Stimulated activated CD8-positive, alpha-beta memory T cell treated with anti-CD3 and anti-CD28 coated beads, Interleukin-15, amount 100 ng/mL, for 1 hour (primary cell): Measurements from ENCODE around the gene AK9.
"Not testable (repeated sequence)": the region's sequence is repeated elsewhere in the genome, so short reads cannot be mapped to it uniquely, and the experiment has no call there.

Experiments
- DNase-seq: peaks from one replicate; pipeline ENCODE4 v3.0.0-alpha.2; 2020; ENCODE audit warnings: low read depth

Gene AK9

GRCh38 chr6:109695468-109695867, 4.5 kb upstream of the AK9 start:
- no peak for DNase-seq

DNA sequence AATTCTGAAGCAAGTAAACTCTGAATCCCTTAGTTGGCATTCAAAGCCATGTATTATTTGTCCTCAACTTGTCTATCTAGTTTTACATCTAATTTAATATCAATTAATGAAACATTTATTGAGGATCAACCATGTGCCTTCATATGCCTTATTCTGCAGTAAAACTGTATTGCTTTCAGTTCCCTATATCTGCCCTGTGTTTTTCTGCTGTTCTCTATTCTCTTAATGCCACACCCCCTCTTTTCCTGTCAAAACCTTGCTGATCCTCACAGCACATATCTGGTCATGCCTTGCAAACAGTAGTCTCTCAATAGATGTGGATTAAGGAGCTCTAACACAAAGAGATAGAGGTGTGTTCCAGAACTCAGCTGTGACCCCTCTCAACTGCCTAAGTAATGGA, 2.1 kb upstream of the AK9 start:
- no peak for DNase-seq

- peak; percentile 23 for DNase-seq
Measured at GRCh38 chr6:109690373-109690736, 647 bp downstream of the AK9 start.

DNA sequence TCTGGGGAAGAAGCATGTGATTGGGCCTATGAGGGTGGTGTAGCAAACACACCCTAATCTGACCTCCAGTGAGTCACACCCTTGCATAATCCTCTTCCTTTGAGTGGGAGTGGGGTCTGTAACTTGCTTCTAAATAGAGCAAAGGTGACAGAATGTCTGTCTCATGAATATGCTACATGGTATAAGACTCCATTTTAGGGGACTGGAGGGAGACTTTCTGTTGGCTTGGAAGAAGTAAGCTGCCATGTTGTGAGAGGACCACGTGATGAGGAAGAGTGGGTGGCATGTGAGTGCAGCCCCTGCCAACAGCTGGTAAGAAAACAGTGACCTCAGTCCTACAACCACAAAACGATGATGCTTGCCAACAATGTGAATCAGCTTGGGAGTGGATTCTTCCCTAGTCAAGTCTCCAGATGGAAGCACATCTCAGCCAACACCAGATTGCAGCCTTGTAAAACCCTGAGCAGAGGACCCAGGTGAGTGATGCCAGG, 3.7 kb downstream of the AK9 start:
- DNase-seq = no peak

DNA sequence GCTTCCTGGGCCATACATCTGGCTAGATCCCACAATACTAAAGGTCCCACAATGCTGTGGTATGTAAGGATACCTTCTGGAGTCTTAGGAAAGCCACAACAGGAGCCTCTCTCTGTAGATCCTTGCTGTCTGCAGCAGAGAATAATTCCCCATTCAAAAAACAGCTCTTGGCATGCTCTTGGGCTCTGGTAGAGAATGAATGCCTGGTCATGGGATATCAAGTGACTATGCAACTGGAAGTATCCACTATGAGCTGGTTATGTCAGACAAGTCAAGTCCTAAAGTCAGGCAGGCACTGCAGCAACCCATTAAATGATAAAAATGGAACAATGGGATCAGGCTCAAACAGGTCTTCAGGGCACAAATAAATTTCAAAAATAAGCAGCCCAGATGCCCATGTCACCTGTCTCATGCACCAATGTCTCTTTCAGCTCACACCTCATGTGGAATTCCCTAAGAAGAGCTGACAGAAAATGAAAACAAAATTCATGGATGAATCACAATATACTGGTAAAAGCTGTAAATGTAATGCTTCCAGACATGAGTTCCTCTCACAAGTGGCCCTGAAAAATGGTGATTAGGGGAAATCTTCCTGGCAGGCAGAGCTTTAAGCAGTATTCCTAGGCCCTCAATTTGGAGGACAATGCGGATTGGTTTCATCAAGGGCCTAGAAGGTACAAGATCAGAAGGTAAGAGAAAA, 4.3 kb downstream of the AK9 start:
- no peak for DNase-seq

GRCh38 chr6:109678661-109679505, 12.1 kb downstream of the AK9 start:
- not testable (repeated sequence) for DNase-seq

DNA sequence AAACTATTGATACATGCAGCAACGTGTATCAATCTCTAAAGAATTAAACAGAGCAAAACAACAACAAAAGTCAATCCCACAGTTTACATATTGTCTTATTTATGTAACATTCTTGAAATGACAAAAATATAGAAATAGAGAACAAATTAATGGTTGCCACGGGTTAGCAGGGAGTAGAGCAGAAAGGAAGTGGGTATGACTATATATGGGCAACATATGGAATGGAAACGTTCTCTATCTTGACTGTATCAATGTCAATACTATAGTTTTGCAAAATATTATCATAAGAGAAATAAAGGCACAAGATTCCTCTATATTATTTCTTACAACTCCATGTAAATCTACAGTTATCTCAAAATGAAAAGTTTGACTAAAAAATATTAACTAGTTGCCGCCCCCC, 12.8 kb downstream of the AK9 start:
- DNase-seq = no peak

GRCh38 chr6:109676724-109677123, 14.3 kb downstream of the AK9 start:
- DNase-seq = no peak

DNA sequence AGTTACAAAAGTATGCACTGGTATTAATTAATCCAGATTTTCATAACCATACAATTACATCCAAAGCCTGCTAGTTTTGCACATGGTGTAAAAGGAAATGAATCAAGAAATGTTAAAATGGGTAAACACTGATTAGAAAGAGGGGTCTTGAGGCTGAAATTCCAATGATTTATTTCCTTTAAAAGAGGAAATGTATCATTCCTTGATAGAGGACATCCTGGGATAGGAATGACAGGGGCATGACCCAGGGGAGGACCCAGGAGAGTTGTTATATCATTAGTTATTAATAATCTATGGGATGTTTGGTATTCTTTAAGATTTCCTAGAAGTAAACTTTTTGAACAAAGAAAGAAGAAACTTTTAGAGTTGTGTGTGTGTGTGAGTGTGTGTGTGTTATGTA, 18.2 kb downstream of the AK9 start:
- DNase-seq = no peak

- no peak for DNase-seq
Measured at GRCh38 chr6:109672175-109672574, 18.8 kb downstream of the AK9 start.

GRCh38 chr6:109671733-109672132, 19.3 kb downstream of the AK9 start:
- no peak for DNase-seq

DNA sequence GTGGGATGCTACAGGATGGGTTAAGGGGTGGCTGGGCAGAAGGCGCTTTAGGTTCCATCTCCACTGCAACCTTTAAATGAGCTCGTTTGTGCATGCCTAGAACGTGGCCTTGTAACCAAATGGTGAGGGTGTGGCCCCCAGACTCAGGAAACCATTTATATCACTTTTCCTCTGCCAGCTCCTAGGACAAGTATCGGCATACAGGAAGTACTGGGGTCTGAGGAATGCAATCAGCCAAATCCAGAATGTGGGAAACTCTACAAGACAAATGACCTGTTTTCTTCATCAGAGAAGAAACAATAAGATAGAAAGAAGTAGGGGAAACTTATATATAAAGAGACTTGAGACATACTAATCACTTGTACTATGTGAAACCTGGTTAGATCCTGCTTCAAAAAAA, 21.2 kb downstream of the AK9 start:
- DNase-seq = no peak

DNA sequence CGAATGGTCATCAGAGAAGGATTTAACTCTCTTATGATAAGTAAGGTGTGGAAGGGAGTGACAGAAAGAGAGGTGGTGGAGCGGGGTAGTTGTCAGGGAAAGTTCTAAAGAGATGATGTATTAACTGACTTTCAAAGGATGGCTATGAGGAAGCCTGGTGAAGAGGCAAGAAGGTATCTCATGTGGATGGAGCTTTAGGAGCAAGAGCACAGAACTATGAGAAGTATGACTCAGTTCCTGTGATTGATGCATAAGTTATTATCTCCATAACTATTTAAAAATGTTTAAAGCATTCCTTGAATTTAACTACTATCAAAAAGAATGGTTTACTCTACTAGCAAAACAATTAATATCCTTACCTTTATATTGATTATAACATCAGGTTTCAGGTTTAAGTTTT, 28.8 kb downstream of the AK9 start:
- no peak for DNase-seq

DNA sequence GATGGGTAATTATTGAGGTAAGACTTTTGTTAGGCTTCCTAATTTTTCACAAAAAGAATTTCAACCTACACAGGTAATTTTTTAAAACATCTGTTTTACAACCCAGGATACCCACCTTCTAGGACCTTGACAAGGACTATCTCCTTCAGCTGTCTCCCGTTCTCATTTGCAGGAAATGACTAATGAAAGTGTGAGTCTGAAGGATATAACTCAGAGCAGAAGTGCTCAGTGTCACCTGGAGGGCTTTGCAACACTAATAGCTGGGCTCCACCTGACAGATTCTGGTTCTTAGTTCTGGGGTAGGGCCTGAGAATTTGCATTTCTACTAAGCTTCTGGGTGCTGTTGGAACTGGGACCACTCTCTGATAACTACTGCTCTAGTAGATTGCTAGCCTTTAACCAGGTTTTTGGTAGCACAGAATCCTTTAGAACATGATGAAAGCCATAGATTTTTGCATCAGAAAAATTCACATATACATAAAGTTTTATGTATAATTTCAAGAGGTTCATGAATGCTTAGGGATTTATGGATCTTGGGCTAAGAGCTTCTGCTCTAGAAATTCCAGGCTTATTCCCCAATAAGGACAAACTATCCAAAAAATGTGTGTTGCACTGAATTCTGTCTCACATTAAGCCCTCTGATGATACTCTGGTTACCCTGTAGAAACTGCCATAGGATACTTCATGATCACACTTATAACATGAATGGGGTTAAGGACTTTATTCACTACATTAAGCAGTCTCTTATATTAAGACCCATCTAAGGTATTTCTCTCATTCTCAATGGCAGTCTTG, 30.3 kb downstream of the AK9 start:
- DNase-seq = no peak

- DNase-seq = no peak
Measured at GRCh38 chr6:109655761-109656262, 35.2 kb downstream of the AK9 start.

DNA sequence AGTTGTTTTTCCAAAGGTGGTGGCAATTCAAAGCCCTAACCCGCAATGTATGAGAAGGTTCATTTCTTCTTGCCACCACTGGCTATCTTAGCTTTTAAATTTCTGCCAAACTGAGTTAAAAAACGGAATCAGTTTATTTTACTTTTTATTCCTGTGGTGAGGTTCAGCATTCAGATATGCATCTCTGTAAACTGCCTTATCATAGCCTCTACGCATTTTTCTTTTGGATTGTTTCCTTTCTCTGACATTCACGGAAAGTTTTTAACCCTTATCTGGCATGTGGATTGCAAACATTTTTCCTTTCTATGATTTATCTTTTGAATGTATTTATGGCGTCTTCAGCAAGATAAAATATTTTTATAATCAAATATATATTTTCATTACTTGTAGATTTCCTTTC, 37.7 kb downstream of the AK9 start:
- no peak for DNase-seq

- DNase-seq = no peak
Measured at GRCh38 chr6:109644131-109644530, 46.9 kb downstream of the AK9 start.

DNA sequence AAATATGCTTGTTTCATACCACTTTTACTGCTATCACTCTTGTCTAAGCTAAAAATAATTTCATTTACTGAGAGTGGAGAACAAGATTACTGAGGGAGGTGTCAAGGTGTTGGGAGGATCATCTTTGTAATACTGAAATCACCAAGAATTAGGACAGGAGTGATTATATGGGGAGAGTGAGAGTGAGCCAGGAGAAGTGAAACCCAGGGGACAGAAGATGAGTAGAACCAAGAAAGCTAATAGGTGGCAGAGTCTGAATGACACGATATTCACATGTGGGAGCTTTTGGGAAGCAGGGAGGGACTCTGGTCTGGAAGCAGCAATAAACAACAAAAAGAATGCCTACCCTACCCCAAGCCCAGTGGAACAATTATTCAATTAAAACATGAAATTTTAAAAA, 58.6 kb downstream of the AK9 start:
- no peak for DNase-seq

- no peak for DNase-seq
Measured at GRCh38 chr6:109631403-109631802, 59.6 kb downstream of the AK9 start.

- no peak for DNase-seq
Measured at GRCh38 chr6:109628158-109629000, 62.6 kb downstream of the AK9 start.

DNA sequence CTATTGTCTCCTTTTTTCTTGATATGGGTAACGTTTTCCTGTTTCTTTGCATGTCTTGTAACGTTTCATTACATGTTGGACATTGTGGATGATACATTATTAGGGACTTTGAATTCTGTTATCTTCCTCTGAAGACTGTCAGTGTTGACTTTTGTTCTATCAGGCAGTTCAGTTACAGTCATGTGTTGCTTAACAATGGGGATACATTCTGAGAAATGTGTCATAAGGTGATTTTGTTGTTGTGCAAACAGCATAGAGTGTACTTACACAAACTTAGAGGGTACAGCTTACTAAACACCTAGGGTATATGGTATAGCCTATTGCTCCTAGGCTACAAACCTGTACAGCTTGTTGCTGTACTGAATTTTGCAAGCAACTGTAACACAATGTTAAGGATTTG, 64.7 kb downstream of the AK9 start:
- DNase-seq = no peak

GRCh38 chr6:109625199-109625598, 65.8 kb downstream of the AK9 start:
- DNase-seq = no peak
